Parathyroid adenoma (tissue), 2 donors: ENCODE measurements around the gene OR8B2.
"Not testable (repeated sequence)": the region's sequence is repeated elsewhere in the genome, so short reads cannot be mapped to it uniquely, and the experiment has no call there.

Experiments used
- H2AFZ ChIP-seq: fragments of 300-600 bp; sonication (generic); one replicate; pipeline ENCODE4 v1.7.0; 2017; ENCODE audit warnings: antibody characterized with exemption, mild to moderate bottlenecking
- H3K27ac ChIP-seq: fragments of 300-600 bp; sonication (generic); one replicate; pipeline ENCODE4 v1.7.0; 2017
- H3K27me3 ChIP-seq: fragments of 300-600 bp; sonication (generic); one replicate; pipeline ENCODE4 v1.7.0; 2017; ENCODE audit warnings: low read length; ENCODE audit not compliant: control insufficient read depth, insufficient read depth
- H3K36me3 ChIP-seq: fragments of 300-600 bp; sonication (generic); one replicate; pipeline ENCODE4 v1.7.0; 2017; ENCODE audit warnings: low read length; ENCODE audit not compliant: control insufficient read depth, insufficient read depth
- H3K4me1 ChIP-seq: fragments of 300-600 bp; sonication (generic); one replicate; pipeline ENCODE4 v1.7.0; 2017; ENCODE audit warnings: control low read depth
- H3K4me2 ChIP-seq: fragments of 300-600 bp; sonication (generic); one replicate; pipeline ENCODE4 v1.7.0; 2017; ENCODE audit warnings: low read length
- H3K4me3 ChIP-seq: fragments of 300-600 bp; sonication (generic); one replicate; pipeline ENCODE4 v1.7.0; 2017; ENCODE audit warnings: low read depth, low read length
- H3K79me2 ChIP-seq: fragments of 300-600 bp; sonication (generic); one replicate; pipeline ENCODE4 v1.7.0; 2017; ENCODE audit warnings: control low read depth
- H3K9ac ChIP-seq: fragments of 300-600 bp; sonication (generic); one replicate; pipeline ENCODE4 v1.7.0; 2017; ENCODE audit warnings: mild to moderate bottlenecking
- H3K9me3 ChIP-seq: fragments of 300-600 bp; sonication (generic); one replicate; pipeline ENCODE4 v1.7.0; 2017; ENCODE audit warnings: low read length; ENCODE audit not compliant: control insufficient read depth
- TF ChIP-seq, protein P1 (sequence below): fragments of 300-600 bp; sonication (generic); IDR thresholded peaks from one replicate; pipeline ENCODE4 v1.7.0; 2017; ENCODE audit warnings: antibody characterized with exemption, mild to moderate bottlenecking
- donor health status: primary hyperparathyroidism.

Gene OR8B2

DNA sequence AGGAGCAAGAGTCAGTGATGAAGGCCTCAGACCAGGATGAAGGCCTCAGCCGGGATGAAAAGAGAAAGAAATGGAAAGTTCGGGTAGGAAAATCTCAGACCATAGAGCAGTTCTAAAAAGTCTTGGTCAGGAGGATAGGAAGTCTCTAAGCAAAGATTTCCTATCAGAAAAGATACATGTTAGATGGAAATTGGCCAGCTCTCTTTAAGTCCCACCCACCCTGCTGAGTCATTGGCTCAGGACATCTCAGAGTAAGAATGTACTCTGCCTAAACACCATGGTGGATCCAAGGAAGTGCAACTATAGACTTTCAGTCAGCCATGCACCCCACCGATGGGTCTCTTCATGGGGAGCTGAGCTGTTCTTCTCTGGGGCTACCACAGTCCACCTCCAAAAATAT lies 10.1 kb upstream of the OR8B2 start:
- Histone ChIP-seq H3K4me2 (no peak overlapping the region), H3K9ac (no peak overlapping the region), H3K27ac (no peak overlapping the region), H3K79me2 (no peaks in the 10 kb centered on the region), H2AFZ (no peak overlapping the region), H3K9me3 (no peaks in the 10 kb centered on the region), H3K27me3 (no peaks in the 10 kb centered on the region), H3K4me3 (no peak overlapping the region), H3K4me1 (no peaks in the 10 kb centered on the region), H3K36me3 (no peaks in the 10 kb centered on the region)
- TF ChIP-seq, protein P1, sequence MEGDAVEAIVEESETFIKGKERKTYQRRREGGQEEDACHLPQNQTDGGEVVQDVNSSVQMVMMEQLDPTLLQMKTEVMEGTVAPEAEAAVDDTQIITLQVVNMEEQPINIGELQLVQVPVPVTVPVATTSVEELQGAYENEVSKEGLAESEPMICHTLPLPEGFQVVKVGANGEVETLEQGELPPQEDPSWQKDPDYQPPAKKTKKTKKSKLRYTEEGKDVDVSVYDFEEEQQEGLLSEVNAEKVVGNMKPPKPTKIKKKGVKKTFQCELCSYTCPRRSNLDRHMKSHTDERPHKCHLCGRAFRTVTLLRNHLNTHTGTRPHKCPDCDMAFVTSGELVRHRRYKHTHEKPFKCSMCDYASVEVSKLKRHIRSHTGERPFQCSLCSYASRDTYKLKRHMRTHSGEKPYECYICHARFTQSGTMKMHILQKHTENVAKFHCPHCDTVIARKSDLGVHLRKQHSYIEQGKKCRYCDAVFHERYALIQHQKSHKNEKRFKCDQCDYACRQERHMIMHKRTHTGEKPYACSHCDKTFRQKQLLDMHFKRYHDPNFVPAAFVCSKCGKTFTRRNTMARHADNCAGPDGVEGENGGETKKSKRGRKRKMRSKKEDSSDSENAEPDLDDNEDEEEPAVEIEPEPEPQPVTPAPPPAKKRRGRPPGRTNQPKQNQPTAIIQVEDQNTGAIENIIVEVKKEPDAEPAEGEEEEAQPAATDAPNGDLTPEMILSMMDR, result no peak

DNA sequence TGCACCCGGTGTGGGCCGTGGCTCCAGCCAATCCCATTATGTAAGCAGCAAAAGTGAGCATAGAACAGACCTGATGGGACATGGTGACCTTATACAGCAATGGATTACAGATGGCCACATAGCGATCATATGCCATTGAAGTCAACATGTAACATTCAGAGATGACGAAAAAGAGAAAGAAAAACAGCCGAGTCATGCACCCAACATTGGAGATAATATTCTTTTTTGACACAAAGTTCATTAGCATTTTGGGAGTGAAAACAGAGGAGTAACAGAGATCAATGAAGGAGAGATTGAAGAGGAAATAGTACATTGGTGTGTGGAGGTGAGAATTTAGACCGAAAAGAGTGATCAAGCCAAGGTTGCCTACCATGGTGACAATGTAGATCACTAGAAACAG lies 1.4 kb downstream of the OR8B2 start:
- not testable (repeated sequence) for H3K4me1 ChIP-seq, H3K27me3 ChIP-seq, H3K79me2 ChIP-seq, H3K4me2 ChIP-seq, H2AFZ ChIP-seq, H3K27ac ChIP-seq, H3K9me3 ChIP-seq, H3K36me3 ChIP-seq, H3K9ac ChIP-seq, H3K4me3 ChIP-seq

DNA sequence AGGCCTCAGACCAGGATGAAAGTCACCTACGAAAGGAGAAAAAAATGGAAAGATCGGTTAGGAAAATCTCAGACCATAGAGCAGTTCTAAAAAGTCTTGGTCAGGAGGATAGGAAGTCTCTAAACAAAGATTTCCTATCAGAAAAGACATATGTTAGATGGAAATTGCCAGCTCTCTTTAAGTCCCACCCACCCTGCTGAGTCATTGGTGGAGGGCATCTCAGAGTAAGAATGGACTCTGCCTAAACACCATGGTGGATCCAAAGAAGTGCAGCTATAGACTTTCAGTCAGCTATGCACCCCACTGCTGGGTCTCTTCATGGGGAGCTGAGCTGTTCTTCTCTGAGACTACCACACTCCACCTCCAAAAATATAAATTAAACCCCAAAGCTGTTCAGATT lies 3.7 kb downstream of the OR8B2 start:
- Histone ChIP-seq H3K27me3 (no peaks in the 10 kb centered on the region), H3K27ac (no peak overlapping the region), H2AFZ (no peak overlapping the region), H3K9ac (no peak overlapping the region), H3K4me2 (no peak overlapping the region), H3K79me2 (no peaks in the 10 kb centered on the region), H3K36me3 (no peaks in the 10 kb centered on the region), H3K4me1 (no peaks in the 10 kb centered on the region), H3K9me3 (no peaks in the 10 kb centered on the region), H3K4me3 (no peak overlapping the region)
- TF ChIP-seq, protein P1, result no peak

DNA sequence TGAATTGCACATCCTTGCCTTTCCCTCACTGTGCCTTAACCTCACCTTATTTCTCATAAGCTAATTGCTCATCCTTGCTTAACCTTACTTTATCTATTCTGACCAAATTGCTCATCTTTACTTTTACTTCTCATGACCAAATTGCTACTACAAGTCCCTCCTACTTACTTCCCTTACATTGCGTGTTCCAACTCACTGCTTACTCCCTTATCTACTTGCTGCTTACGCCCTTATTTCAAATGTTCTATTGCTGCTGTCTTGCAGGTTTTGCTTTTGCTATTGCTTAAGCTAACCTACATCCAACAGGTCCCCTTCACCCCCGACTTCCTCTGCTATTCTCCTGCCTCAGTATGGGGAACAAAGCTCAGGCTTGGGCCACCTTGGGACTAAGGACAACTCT lies 8.0 kb downstream of the OR8B2 start:
- Histone ChIP-seq H3K4me3 (no peak overlapping the region), H3K9me3 (no peaks in the 10 kb centered on the region), H3K4me2 (no peak overlapping the region), H3K36me3 (no peaks in the 10 kb centered on the region), H3K9ac (no peak overlapping the region), H3K27ac (no peak overlapping the region), H2AFZ (no peak overlapping the region), H3K4me1 (no peaks in the 10 kb centered on the region), H3K79me2 (no peaks in the 10 kb centered on the region), H3K27me3 (no peaks in the 10 kb centered on the region)
- TF ChIP-seq, protein P1, result no peak

DNA sequence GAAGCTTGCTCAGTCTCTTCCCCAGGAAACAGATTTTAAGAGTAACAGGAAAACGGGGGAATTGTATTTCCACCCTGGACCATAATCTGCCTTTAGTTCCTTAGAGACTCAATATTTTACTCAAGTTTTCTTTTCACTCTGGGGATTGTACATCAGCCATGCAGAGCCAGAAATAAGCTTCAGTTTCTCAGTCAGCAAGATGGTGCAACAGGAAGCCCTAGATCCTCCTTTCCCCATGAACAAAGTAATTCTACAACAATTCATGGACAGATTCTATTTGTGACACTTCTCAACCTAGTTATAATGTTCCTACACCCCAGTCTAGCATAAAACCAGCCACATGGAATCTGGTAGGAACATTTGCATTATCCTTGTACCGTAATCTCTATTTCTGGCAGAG lies 24.7 kb downstream of the OR8B2 start:
- Histone ChIP-seq H3K4me3 (no peak overlapping the region), H3K9me3 (no peaks in the 10 kb centered on the region), H3K27me3 (no peaks in the 10 kb centered on the region), H3K4me1 (no peaks in the 10 kb centered on the region), H3K9ac (no peak overlapping the region), H3K79me2 (no peaks in the 10 kb centered on the region), H3K36me3 (no peaks in the 10 kb centered on the region), H3K27ac (no peak overlapping the region), H2AFZ (no peak overlapping the region), H3K4me2 (no peak overlapping the region)
- TF ChIP-seq, protein P1, result no peak
